GM06990 (cell line): ENCODE measurements around the gene SGIP1.

Experiments used
- DNase-seq: peaks from one replicate; pipeline ENCODE4 v3.0.0-alpha.2; 2011; ENCODE audit not compliant: insufficient read length; ENCODE audit errors: extremely low read depth
- H3K27me3 ChIP-seq: replicated peaks from 2 replicates; pipeline ENCODE4 v1.6.0; 2011; ENCODE audit warnings: low read length; ENCODE audit not compliant: control insufficient read depth, insufficient read depth
- H3K36me3 ChIP-seq: 2 replicates; pipeline ENCODE4 v1.5.1; 2011; ENCODE audit warnings: low read length; ENCODE audit not compliant: control insufficient read depth, insufficient read depth
- H3K4me3 ChIP-seq: replicated peaks from 2 replicates; pipeline ENCODE4 v1.5.1; 2011; ENCODE audit warnings: low read depth, mild to moderate bottlenecking, control low read depth, low read length
- CTCF ChIP-seq: IDR thresholded peaks from 2 replicates; pipeline ENCODE4 v1.5.1; 2011; ENCODE audit warnings: low read length, control low read depth, mild to moderate bottlenecking, inconsistent platforms; ENCODE audit not compliant: insufficient read depth, poor library complexity, severe bottlenecking

SGIP1 gene

GRCh38 chr1:66624412-66625060 is 90.6 kb downstream of the SGIP1 start:
- no peaks in the 10 kb centered on the region for H3K27me3 ChIP-seq
- H3K36me3 ChIP-seq = no peaks in the 10 kb centered on the region
- no peak for TF ChIP-seq CTCF
- H3K4me3 ChIP-seq = no peak overlapping the region
- DNase-seq = no peak

DNA sequence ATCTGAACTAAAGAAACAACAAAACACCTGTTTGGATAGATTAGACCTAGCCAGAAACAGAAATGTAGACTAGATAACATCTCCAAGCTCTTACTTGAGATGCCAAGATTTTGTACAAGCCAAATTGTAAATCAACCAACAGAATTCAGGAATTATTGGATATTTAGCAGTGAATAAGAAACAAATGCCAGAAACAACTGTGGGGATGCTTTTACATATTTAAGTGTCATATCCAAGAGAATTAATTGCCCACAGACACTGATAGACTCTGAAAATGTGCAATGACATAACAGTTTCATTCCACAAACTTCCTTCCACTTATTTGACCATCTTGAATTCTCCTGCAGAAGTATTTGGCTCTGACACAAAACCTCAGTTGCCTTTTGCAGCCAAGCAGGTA is 92.3 kb downstream of the SGIP1 start:
- Histone ChIP-seq H3K27me3 (no peaks in the 10 kb centered on the region), H3K36me3 (no peaks in the 10 kb centered on the region), H3K4me3 (no peak overlapping the region)
- TF ChIP-seq CTCF = no peak
- no peak for DNase-seq

- TF ChIP-seq CTCF = no peak
- no peaks in the 10 kb centered on the region for H3K36me3 ChIP-seq
- H3K27me3 ChIP-seq = no peaks in the 10 kb centered on the region; the same call in 1 of the 2 replicates
- no peak overlapping the region for H3K4me3 ChIP-seq
- DNase-seq = no peak
Measured at GRCh38 chr1:66628926-66629325, 95.0 kb downstream of the SGIP1 start.

- Histone ChIP-seq H3K4me3 (no peak overlapping the region), H3K27me3 (no peaks in the 10 kb centered on the region; the same call in 1 of the 2 replicates), H3K36me3 (no peaks in the 10 kb centered on the region)
- no peak for TF ChIP-seq CTCF
- DNase-seq = no peak
Measured at GRCh38 chr1:66633159-66633558, 99.2 kb downstream of the SGIP1 start.

DNA sequence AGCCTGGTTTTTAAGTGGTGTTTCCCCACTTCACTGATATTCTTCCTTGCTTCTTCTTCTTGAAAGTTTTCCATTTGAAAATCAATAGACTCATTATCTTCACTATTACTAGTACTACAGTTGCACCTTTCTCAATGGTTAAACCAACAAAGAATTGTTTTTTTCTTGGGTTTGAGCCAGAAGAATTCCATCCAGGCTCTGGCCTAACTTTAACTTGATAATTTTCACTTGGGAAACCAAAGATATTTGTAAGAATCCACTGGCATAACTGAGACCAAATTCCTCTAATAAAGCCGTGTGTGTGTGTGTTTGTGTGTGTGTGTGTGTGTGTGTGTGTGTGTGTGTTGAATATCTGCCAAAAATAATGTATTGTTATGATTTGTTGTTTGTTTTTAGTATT is 103.2 kb downstream of the SGIP1 start:
- DNase-seq = no peak

More for the DNA sequence above, 103.2 kb downstream of the SGIP1 start:
- Histone ChIP-seq H3K4me3 (no peak overlapping the region), H3K36me3 (no peaks in the 10 kb centered on the region), H3K27me3 (no peaks in the 10 kb centered on the region; the same call in 1 of the 2 replicates)
- no peak for TF ChIP-seq CTCF
